Stimulated activated CD4-positive, alpha-beta T cell treated with anti-CD3 and anti-CD28 coated beads, Interleukin-2, amount 100 ng/mL, for 48 hours (primary cell): Measurements from ENCODE around the gene CARD11.

Experiments used
- DNase-seq, 2 donors: peaks; one replicate each; pipeline ENCODE4 v3.0.0-alpha.2; 2020

The CARD11 gene

DNA sequence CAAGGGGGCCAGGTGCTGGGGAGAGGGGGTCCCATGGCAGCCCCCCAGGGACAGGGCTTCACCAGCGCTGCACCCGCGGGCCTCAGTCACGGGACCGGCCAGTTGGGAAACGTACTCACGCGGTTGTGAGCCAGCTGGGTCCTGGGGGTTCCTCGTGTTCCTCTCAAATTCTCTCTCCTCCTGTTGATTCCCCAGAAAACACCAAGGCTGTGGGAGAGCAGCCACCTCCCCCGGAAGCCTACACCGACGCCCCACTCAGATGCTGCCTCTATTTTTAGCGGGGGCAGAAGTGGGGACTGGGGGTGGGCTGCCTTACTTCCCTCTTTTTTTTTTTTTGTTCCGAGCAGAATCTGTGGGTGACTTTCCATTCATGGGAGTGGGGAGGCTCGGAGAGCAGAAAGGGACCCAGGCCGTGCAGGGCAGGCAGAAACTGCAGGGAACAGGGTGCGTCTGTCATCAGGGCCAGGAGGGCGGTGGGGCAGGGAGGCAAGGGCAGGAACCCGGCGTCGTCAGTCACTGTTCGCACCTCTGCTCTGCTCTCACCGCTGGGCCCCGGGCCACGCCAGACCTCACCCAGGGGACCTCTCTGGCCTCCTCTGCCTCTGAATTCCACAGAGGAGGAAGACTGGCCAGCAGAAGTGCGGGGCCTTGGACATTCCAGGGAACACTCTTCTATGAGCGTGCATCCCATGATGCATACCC is 63.1 kb downstream of the CARD11 start:
- no peak for DNase-seq

DNA sequence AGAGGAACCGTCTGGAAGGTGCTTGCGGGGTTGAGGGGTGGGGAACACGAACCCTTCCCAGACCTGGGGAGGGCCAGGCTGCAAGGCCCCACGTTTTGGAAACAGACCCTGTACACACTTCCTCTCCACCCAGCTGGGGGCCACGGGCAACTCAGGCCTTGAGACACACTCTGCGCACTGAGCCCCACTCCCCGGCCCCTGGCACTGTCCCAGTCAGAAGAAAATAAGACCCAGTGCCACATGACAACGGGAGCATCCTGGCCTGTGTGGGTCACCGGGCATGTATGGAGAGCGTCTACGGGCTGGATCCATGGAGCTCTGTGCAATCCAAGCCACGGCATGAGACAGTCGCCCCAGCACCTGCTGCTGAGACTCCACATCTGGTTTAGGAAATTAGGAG is 63.7 kb downstream of the CARD11 start:
- no peak for DNase-seq

DNA sequence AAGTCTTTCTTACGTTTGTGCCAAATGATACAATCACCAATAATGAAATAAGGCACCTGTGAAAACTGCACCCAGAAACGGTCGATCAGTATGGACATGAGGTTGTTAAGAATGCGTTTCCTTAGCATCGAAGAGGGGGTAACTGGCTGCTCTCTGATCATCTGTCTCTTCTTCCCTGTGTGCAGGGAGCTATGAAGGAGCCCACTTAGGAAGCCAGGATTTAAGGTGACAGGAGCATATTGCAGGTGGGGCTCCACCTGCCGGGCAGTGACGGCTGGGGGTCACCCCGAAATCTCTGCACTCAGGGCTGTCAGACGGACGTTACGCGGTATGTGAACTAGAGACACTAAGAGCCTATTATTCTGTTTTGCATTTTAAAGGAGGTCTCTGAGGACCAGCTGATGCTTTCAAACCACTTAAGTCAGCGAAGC is 64.5 kb downstream of the CARD11 start:
- no peak for DNase-seq

DNA sequence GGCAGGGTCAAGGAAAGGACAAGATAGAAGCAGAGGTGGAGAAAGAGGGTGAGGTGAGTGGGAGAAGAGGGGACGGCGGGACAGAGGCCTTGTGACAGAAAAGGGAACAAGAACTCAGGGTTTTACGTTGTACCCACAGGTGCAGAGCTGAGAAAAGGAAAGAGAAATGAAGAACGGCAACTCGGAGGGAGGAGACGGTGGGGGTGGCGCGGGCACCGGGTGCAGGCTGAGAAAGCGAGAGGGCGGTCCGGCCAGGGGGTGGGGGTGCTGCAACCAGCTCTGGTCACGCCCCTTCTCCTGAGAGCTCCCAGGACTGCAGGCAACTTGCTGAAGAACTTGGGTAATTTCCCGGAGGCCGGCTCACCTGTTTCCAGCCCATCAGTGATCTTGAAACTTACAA is 65.3 kb downstream of the CARD11 start:
- peak; percentile 72 to 81 for DNase-seq

DNA sequence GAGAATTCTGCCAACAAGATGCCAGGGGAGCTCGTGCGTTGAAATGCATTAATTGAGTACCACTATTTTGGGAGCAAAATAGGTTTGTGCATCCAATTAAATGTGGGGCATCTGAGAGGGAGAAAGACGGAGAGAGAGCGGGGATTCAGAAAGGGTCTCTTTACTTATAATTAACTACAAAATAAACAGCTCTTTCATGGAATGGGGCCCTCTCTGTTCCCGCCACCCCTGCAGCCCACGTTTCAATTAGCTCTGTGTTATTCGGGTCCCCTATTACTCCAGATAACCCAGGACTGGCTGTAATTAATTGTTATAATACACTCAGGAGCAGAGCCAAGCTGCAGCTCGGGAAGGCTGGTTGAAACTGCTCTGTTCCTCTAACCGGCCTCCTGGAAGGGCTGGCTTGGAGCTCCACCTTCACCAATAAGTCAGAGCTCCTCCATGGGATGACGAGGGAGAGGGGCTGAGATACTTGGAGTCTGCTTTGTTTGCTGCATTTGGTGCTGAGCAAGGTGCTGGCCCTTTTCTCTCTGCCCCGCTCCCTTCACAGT is 67.8 kb downstream of the CARD11 start:
- DNase-seq: no peak

DNA sequence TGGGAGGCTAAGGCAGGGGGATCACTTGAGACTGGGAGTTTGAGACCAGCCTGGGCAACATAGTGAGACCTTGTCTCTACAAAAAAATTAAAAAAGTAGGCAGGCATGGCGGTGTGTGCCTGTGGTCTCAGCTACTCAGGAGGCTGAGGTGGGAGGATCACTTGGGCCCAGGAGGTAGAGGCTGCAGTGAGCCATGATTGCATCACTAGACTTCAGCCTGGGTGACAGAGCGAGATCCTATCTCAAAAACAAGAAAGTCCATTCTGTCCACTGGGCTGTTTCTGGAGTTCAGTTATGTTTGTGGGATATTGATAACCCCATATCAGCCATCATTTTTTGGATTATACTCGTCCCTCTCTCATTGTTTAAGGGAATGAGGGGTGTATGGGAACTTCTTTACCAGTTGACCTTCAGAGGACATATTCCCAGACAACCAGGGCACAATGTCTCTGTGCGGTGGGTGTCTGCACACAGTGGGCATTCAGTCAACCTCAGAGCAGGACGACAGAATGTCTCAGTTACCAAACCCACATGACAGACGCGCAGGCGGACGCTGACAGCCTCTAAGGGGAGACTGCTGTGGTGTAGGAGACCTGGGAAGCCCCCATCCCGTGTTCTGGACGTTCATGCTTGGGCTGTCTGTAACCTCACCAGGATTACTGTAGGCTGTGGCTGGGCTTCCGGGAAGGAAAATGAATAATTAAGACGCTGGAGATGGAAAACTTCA is 69.4 kb downstream of the CARD11 start:
- DNase-seq: no peak

DNA sequence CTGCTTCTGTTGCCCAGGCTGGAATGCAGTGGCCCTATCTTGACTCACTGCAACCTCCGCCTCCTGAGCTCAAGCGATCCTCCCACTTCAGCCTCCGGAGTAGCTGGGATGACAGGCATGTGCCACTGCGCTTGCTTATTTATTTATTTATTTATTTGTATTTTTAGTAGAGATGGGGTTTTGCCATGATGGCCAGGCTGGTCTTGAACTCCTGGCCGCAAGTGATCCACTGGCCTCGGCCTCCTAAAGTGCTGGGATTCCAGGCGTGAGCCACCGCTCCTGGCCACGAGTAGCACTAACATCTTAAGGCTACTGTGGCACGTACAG is 70.9 kb downstream of the CARD11 start:
- no peak for DNase-seq

DNA sequence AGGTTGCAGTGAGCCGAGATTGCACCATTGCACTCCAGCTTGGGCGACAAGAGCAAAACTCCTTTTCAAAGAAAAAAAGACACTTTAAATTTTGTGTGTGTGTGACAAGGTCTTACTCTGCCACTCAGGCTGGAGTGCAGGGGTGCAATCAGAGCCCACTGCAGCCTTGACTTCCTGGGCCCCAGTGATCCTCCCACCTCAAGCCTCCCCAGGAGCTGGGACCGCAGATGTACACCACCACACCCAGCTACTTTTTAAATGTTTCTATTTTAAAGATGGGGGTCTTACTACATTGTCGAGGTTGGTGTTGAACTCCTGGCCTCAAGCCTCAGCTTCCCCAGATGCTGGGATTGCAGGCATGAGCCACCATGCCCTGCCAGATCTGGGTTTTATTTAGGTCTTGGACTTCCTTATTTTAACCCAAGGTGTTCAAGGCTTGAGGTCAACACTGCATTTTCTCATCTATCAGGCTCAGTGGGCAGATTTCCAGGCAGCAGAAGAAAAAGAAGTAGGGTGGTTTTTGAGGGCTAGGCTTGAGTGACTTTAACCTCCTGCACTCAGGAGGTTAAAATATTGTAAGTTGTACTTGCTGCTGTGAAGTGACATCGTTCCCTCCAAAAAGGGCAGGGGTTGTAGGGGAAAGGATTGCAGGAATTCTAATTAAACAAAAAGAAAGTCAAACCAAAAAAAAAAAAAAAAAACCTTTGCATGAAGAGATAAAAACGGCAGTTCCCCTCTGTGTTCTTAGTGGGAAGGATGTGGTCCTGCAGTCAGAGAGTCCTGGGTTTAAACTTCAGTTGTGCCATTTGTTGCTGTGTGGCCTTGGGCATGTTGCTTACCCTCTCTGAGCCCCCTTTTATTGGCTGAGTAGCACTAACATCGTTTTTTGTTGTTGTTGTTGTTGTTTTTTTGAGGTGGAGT is 71.5 kb downstream of the CARD11 start:
- DNase-seq: no peak

DNA sequence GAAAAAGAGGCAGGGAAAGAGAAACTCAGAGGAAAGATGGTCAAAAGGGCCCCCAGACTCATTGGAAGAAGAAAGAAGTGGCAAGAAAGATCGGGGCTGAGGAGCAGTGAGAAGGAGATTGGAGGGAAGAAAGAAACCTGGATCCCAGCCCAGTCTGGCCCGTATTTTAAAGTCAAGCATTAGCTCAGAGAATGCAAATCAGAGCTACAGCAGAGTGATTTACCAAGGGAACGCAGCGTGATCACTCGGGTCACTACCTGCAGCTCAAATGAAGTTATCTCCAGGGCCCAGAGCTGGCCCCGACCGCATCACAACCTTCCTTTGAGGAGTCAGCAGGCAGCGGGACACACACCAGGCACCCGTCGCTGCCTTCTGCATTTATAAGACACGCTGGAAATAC is 72.8 kb downstream of the CARD11 start:
- no peak for DNase-seq

DNA sequence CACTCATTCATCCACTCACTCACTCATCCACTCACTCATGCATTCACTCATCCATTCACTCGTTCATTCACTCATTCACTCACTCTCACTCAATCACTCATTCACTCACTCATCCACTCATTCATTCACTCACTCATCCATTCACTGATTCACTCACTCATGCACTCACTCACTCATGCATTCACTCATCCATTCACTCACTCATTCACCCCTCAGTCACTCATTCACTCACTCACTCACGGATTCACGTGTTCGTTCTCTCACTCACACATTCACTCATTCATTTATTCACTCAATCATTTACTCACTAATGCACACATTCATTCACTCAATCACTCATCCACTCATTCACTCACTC is 73.4 kb downstream of the CARD11 start:
- DNase-seq: no peak

DNA sequence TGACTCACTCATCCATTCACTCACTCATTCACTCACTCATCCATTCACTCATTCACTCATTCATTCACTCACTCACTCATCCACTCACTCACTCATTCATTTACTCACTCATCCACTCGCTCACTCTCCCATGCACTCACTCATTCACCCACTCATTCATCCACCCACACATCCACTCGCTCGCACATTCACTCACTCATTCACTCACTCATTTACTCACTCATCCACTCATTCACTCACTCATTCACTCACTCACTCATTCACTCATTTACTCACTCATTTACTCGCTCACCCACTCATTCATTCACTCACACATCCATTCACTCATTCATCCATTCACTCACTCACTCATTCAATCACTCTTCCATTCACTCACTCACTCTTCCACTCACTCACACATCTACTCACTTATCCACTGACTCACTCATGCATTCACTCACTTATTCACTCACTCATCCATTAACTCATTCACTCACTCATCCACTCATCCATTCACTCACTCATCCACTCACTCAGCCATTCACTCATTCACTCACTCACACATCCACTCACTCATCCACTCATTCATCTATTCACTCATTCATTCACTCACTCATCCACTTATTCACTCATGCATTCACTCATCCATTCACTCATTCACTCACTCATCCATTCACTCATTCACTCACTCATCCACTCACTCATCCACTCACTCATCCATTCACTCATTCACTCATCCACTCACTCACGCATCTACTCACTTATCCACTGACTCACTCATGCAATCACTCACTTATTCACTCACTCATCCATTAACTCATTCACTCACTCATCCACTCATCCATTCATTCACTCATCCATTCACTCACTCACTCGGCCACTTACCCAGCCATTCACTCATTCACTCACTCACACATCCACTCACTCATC is 74.0 kb downstream of the CARD11 start:
- DNase-seq: no peak

DNA sequence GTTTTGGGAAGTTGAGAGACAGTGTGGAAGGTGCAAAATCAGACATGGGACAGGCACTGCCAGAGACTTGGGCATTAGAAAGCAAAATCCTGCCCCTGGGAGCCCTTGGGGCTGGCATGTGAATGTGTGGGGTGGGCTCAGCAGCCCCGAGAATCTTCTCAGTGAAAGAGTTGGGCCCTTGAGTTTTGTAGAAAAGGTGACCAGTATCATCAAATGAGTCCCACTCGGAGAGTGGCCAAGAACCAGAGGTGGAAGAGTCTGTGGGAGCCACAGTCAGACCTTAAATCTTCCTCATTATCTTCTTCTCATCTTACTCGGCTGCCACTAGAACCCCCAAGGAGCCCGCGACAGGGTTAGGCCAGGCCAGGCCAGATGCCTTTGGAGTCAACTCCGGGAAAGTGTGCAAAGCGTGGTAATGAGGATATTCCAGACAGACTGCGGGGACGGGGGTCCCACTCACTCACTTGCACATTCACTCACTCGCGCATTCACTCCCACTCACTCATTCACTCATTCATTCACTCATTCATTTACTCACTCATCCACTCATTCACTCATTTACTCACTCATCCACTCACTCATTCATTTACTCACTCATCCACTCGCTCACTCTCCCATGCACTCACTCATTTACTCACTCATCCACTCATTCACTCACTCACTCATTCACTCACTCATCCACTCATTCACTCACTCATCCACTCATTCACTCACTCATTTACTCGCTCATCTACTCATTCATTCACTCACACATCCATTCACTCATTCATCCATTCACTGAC is 74.9 kb downstream of the CARD11 start:
- DNase-seq: no peak

DNA sequence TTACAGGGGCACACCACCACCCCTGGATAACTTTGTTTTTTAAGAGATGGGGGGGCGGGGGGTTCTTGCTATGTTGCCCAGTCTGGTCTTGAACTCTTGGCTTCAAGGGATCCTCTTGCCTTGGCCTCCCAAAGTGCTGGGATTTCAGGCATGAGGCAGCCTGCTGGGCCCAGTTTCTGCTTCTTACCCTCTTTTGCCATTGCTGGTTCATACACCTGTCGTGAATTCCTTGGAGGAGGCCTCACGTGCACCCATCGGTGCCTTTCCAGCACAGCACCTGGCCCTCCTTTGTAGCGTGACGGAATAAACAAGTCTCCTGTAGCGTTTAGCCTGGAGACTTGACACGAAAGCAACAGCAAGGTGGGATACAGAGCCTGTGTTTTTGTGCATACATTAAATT is 75.5 kb downstream of the CARD11 start:
- no peak for DNase-seq

DNA sequence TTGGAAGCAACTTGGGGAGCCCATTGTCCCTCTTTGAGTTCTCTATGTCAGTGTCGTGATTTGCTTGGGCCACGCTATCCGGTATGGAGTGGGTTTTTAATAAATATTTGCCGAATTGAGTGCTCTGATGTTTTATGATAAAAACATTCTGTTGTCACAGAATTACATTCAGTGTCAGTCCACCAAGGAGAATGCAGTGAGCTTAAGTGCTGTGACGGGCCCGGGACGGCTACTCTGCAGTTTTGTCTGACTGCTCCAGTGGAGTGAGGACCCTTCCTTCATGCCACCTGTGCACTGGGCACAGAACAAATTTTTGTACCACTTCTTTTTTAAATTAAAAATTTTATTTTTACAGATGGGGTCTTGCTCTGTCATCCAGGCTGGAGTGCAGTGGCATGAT is 76.0 kb downstream of the CARD11 start:
- DNase-seq: no peak

DNA sequence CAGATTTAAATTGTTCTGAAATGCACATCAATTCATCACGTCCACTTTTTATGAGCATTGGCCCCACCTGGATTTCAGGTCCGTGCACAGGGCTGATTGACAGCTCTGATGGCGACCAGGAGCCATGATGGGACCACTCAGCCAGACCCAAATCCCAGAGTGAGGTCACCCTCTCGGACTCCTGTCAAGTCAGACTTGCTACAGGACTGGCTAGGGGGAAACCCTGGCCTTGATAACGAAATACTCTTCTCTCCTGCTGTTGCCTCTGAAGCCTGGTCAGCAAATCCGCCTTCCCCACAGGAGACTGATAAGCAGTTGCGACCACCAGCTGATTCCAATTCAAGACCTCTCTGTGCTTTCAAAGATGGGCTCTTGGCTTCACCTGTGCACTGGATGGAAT is 76.4 kb downstream of the CARD11 start:
- DNase-seq: no peak

DNA sequence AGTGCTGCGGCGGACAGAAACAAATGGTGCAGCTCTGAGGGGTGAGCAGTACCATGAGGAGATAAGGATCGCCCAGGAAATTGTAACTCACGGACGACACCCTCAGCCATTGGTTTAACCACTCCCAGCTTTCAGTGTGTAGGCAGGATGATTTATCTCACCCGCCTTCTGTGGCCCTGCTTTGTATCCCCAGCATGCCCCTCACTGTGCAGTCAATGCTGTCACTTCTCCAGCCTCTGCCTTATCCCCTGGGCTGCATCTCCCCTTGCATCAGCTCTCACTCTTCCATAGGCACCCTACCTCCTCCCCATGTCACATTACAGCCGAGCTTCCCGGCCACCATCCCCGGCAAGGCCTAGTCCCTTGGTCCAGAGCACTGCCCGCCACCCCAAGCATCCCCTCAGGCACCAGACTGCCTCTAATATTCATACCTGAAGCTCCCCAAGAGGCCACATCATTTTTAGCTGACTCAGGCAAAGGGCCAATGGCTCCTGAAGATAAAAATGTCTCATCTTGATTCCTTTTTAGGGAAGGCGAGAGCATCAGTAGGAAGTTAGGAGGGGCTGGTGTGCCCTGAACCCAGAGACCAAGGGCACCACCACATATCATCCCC is 77.1 kb downstream of the CARD11 start:
- no peak for DNase-seq

DNA sequence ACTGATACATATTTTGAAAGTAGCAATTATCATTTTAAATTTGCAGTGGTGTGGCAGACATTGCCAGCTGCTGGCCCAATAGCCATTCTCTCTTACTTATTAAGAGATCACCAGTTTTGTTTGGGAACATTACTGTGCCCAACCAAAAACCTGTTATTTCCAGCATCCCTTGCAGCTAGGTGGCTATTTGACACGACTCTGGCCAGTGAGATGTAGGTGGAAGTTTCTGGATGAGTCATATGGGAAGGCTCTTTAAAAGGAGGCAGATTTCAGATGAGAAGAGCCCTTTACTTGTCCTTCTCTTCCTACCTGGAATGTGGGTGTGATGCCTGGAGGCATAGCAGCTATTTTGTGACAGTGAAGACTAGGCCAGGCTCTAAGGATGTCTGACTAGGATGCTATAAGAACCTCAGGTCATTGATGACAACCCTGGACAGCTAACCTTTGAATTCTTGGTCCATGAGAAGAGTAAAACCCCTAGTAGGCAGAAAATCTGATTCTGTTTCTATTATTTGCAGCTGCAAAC is 77.9 kb downstream of the CARD11 start:
- no peak for DNase-seq

DNA sequence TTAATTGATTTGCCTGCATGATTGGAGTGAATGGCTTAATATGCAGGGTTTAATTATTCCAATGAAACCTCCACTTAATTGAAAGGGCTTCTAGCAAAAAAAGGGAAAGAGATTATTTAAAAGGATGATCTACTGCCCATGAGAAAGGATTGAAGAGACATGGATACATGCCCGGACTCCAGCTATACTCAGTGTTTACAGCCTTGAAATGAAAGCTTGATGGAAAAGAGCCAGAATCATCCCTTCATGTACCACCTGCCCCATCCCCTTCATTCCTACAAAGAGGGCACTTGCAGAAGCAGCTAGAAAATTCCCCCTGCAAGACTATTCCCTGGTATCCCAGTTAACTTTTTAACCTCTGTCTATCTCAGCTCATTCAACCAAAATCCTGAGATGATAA is 78.4 kb downstream of the CARD11 start:
- no peak for DNase-seq

DNA sequence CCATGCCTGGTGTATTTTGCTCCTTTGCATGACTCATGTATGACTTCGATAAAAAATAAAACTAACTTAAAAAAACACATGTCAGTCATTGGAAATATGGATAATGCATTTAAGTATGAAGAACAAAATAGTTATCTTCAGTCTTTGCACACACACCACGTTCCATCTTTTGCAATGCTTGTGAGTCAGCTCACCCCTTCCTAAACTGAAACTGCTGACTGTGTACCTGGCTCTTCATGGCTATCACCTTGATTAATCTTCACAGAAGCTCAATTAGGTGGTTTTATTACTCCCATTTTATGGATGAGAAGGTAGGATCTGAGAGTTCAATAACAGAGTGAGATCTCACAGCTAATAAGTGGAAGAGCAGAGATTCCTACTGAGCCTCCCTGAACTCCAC is 79.5 kb downstream of the CARD11 start:
- DNase-seq: no peak

DNA sequence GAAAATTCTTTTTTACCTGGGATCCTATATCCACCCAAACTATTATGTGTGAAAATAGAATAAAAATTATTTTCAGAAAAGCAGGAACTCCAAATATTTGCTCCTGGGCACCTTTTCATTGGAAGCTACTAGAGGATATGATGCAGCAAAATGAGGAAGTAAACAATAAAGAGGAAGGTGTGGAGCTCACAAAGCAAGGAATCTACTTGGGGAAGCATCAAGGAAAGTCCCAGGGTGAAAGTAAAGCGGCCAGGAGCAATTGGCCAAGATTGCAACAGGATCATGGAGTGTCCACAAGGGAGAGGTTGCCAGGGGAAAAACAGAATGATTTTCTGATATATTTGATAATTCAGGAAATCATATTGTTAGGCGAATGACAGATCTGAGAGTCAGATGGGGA is 80.8 kb downstream of the CARD11 start:
- DNase-seq: no peak
